Measurements from ENCODE around the gene CDK5RAP2. TPM values are rescaled to one million over a fixed set of nuclear protein-coding genes. Genes with fewer than 3 reads are reported as not detected.

CDK5RAP2 gene
- total and polyA plus RNA-seq, 9 of the 15 experiments (the other 6 are each of a cell fraction or from before 2014, with no cell fraction given) = 19.9 to 68.8 (median 42.2) TPM

DNA sequence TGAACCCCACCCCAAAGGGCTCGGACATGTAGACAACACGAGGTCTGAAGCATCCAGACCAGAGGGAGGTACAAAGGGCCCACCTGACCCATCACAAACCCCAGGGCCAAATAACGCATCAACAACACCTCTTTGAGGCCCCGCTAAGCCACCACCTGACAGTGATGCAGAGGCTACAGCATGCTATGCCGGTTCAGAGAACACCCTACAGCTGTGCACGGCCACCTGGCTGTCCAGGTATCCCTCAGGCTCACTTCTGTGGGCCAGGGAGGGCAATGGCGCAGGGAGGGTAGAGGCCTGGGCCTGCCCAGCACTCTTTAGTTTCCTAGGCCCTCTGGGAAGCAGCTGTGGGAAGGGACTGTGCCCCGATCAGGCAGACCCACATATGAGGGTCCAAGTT lies 190.1 kb downstream of the CDK5RAP2 start (continued):
- TF ChIP-seq, protein P1, sequence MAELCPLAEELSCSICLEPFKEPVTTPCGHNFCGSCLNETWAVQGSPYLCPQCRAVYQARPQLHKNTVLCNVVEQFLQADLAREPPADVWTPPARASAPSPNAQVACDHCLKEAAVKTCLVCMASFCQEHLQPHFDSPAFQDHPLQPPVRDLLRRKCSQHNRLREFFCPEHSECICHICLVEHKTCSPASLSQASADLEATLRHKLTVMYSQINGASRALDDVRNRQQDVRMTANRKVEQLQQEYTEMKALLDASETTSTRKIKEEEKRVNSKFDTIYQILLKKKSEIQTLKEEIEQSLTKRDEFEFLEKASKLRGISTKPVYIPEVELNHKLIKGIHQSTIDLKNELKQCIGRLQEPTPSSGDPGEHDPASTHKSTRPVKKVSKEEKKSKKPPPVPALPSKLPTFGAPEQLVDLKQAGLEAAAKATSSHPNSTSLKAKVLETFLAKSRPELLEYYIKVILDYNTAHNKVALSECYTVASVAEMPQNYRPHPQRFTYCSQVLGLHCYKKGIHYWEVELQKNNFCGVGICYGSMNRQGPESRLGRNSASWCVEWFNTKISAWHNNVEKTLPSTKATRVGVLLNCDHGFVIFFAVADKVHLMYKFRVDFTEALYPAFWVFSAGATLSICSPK (IDR thresholded peaks at IDR 0.05; ENCODE audit: borderline replicate concordance) = no peak
- TF ChIP-seq ETV5 (CRISPR knock-in tag; IDR thresholded peaks at IDR 0.05; ENCODE audit: low read depth) = no peak
- no peak for TF ChIP-seq ZBTB17 (CRISPR knock-in tag; IDR thresholded peaks at IDR 0.05)

DNA sequence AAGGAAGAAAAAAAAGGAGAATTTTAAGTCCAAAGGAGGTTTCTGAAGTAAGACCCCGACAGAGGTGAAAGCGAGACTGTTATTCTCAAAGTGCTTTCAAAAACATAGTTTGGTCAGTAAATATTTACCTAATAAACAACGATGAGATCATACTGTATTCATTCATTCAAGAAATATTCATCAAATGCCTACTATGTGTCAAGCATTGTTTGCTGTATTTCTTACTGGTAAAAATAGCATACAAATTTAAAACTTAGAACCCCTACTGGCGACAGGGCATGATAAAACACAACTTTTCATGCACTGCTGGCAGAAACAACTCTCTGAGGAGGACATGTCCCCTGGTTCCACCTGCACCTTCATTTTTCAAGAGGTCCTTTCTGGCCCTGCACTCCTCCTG lies 190.7 kb downstream of the CDK5RAP2 start:
- H3K4me1 ChIP-seq (replicated peaks in 1 of 2; ENCODE audit: control insufficient read depth in 2 of 2, insufficient read depth in 2 of 2, low read length in 2 of 2) = peaks cover 0 to 2% of the 10 kb centered on the region in 2 experiments; a peak in 1 of 5 replicates
- H3K9ac ChIP-seq (ENCODE audit: insufficient read depth in 1 of 2, low read depth in 2 of 2, low read length in 2 of 2) = no peak overlapping the region
- DNase-seq (ENCODE audit: extremely low read depth in 1 of 4, low spot score in 3 of 4) = no peak
- no peak for FAIRE-seq
- in situ Hi-C loops (cut with MboI) = no loop called here
- BruUV-seq (replicated peaks) = no TSS peak
- no peaks in the 10 kb centered on the region for H3K27me3 ChIP-seq (ENCODE audit: control insufficient read depth in 2 of 2, insufficient read depth in 2 of 2, low read length in 2 of 2)
- H3K9me3 ChIP-seq (replicated peaks; ENCODE audit: control insufficient read depth, insufficient read depth, low read depth, low read length) = no peaks in the 10 kb centered on the region
- peaks cover 61% of the 10 kb centered on the region for H3K36me3 ChIP-seq (ENCODE audit: control insufficient read depth, insufficient read depth, low read length)
- no peaks in the 10 kb centered on the region for H3K79me2 ChIP-seq (ENCODE audit: control insufficient read depth, insufficient read depth, low read length)
- ATAC-seq = no peak
- H3K4me3 ChIP-seq = no peak overlapping the region
- H3K9me1 ChIP-seq (ENCODE audit: control insufficient read depth, insufficient read depth, low read length) = no peaks in the 10 kb centered on the region
- H2AFZ ChIP-seq (ENCODE audit: low read depth, low read length) = no peak overlapping the region
- POLR2A ChIA-PET = no interaction called here
- H3K27ac ChIP-seq (ENCODE audit: extremely low read depth, low read depth, low read length) = no peak overlapping the region
- no peak overlapping the region for H3K4me2 ChIP-seq (ENCODE audit: insufficient read depth, low read length)
- no peaks in the 10 kb centered on the region for H4K20me1 ChIP-seq (replicated peaks; ENCODE audit: control insufficient read depth, insufficient read depth, low read length)
- WGBS (ENCODE audit: insufficient coverage, low coverage, missing lambda C conversion rate) = 86% methylated on average over 4 of the region's 4 CpGs
- CTCF ChIA-PET (ENCODE audit: low intra/inter-chr PET ratio) = no interaction called here
- intact Hi-C loops (cut with micrococcal nuclease) = no loop called here
- TF ChIP-seq MED1 (CRISPR knock-in tag; IDR thresholded peaks at IDR 0.05; ENCODE audit: borderline replicate concordance) (no peak), SP1 (CRISPR knock-in tag; IDR thresholded peaks at IDR 0.05) (no peak), HSF4 (CRISPR knock-in tag; IDR thresholded peaks at IDR 0.05; ENCODE audit: borderline replicate concordance) (no peak), SRF (CRISPR knock-in tag; IDR thresholded peaks at IDR 0.05) (no peak), ZNF324 (CRISPR knock-in tag; IDR thresholded peaks at IDR 0.05) (no peak), ARHGAP35 (IDR thresholded peaks at IDR 0.05; ENCODE audit: partially characterized antibody) (no peak), EZH2 (IDR thresholded peaks at IDR 0.05; ENCODE audit: borderline replicate concordance, low read depth, low read length) (no peak), SIRT6 (IDR thresholded peaks at IDR 0.05; ENCODE audit: low read depth, low read length) (no peak), TRIM28 (IDR thresholded peaks at IDR 0.05) (no peak), ETV1 (tag; conservative IDR thresholded peaks at IDR 0.05; ENCODE audit: low read depth) (no peak)
- TF ChIP-seq, protein P2, sequence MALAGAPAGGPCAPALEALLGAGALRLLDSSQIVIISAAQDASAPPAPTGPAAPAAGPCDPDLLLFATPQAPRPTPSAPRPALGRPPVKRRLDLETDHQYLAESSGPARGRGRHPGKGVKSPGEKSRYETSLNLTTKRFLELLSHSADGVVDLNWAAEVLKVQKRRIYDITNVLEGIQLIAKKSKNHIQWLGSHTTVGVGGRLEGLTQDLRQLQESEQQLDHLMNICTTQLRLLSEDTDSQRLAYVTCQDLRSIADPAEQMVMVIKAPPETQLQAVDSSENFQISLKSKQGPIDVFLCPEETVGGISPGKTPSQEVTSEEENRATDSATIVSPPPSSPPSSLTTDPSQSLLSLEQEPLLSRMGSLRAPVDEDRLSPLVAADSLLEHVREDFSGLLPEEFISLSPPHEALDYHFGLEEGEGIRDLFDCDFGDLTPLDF (CRISPR knock-in tag; IDR thresholded peaks at IDR 0.05) = no peak
- TF ChIP-seq, protein P3, sequence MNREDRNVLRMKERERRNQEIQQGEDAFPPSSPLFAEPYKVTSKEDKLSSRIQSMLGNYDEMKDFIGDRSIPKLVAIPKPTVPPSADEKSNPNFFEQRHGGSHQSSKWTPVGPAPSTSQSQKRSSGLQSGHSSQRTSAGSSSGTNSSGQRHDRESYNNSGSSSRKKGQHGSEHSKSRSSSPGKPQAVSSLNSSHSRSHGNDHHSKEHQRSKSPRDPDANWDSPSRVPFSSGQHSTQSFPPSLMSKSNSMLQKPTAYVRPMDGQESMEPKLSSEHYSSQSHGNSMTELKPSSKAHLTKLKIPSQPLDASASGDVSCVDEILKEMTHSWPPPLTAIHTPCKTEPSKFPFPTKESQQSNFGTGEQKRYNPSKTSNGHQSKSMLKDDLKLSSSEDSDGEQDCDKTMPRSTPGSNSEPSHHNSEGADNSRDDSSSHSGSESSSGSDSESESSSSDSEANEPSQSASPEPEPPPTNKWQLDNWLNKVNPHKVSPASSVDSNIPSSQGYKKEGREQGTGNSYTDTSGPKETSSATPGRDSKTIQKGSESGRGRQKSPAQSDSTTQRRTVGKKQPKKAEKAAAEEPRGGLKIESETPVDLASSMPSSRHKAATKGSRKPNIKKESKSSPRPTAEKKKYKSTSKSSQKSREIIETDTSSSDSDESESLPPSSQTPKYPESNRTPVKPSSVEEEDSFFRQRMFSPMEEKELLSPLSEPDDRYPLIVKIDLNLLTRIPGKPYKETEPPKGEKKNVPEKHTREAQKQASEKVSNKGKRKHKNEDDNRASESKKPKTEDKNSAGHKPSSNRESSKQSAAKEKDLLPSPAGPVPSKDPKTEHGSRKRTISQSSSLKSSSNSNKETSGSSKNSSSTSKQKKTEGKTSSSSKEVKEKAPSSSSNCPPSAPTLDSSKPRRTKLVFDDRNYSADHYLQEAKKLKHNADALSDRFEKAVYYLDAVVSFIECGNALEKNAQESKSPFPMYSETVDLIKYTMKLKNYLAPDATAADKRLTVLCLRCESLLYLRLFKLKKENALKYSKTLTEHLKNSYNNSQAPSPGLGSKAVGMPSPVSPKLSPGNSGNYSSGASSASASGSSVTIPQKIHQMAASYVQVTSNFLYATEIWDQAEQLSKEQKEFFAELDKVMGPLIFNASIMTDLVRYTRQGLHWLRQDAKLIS (CRISPR knock-in tag; IDR thresholded peaks at IDR 0.05) = no peak
- TF ChIP-seq, protein P4, sequence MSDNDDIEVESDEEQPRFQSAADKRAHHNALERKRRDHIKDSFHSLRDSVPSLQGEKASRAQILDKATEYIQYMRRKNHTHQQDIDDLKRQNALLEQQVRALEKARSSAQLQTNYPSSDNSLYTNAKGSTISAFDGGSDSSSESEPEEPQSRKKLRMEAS (CRISPR knock-in tag; IDR thresholded peaks at IDR 0.05) = no peak

All from K562 (cell line).